Measurements from ENCODE around the gene SBF2. TPM values are rescaled to one million over a fixed set of nuclear protein-coding genes. Genes with fewer than 3 reads are reported as not detected.
"Not testable (repeated sequence)": the region's sequence is repeated elsewhere in the genome, so short reads cannot be mapped to it uniquely, and the experiment has no call there.

SBF2 gene
- total RNA-seq, 1 donor from 2014 or later, result 4.2 TPM

- peaks cover 38% of the 10 kb centered on the region for H3K27me3 Mint-ChIP-seq (ENCODE audit: low read depth)
- no peak overlapping the region for H3K27ac Mint-ChIP-seq
- no peaks in the 10 kb centered on the region for H3K36me3 Mint-ChIP-seq (ENCODE audit: low read depth)
- H3K9me3 Mint-ChIP-seq, result no peaks in the 10 kb centered on the region
- intact Hi-C loops (cut with micrococcal nuclease), result no loop called here
- H3K4me1 Mint-ChIP-seq (ENCODE audit: low read depth), result peaks cover 7% of the 10 kb centered on the region
- no peak overlapping the region for H3K4me3 Mint-ChIP-seq (ENCODE audit: low read depth)
- no peak for DNase-seq (ENCODE audit: low spot score)
These were observed 6.9 kb downstream of the SBF2 start for GRCh38 chr11:10287140-10287539.

- intact Hi-C loops (cut with micrococcal nuclease), result no loop called here
- H3K27me3 Mint-ChIP-seq (ENCODE audit: low read depth), result peaks cover 25% of the 10 kb centered on the region
- no peaks in the 10 kb centered on the region for H3K36me3 Mint-ChIP-seq (ENCODE audit: low read depth)
- H3K4me3 Mint-ChIP-seq (ENCODE audit: low read depth), result no peak overlapping the region
- H3K9me3 Mint-ChIP-seq, result no peaks in the 10 kb centered on the region
- no peak overlapping the region for H3K27ac Mint-ChIP-seq
- peaks cover 2% of the 10 kb centered on the region for H3K4me1 Mint-ChIP-seq (ENCODE audit: low read depth)
- no peak for DNase-seq (ENCODE audit: low spot score)
These were observed 8.7 kb downstream of the SBF2 start for GRCh38 chr11:10285148-10285802.

- intact Hi-C loops (cut with micrococcal nuclease), result no loop called here
- Mint-ChIP-seq H3K4me1 (ENCODE audit: low read depth) (peaks cover 2% of the 10 kb centered on the region), H3K27ac (no peak overlapping the region), H3K9me3 (no peaks in the 10 kb centered on the region), H3K27me3 (ENCODE audit: low read depth) (peaks cover 23% of the 10 kb centered on the region), H3K36me3 (ENCODE audit: low read depth) (no peaks in the 10 kb centered on the region), H3K4me3 (ENCODE audit: low read depth) (no peak overlapping the region)
- DNase-seq (ENCODE audit: low spot score), result no peak
These were observed 10.0 kb downstream of the SBF2 start for GRCh38 chr11:10283991-10284390.

GRCh38 chr11:10282117-10282516 is 11.9 kb downstream of the SBF2 start:
- intact Hi-C loops (cut with micrococcal nuclease), result no loop called here
- DNase-seq (ENCODE audit: low spot score), result no peak
- Mint-ChIP-seq H3K36me3 (ENCODE audit: low read depth) (no peaks in the 10 kb centered on the region), H3K9me3 (no peaks in the 10 kb centered on the region), H3K4me1 (ENCODE audit: low read depth) (peaks cover 2% of the 10 kb centered on the region), H3K27me3 (ENCODE audit: low read depth) (peaks cover 17% of the 10 kb centered on the region), H3K4me3 (ENCODE audit: low read depth) (no peak overlapping the region), H3K27ac (no peak overlapping the region)

GRCh38 chr11:10275714-10276113 is 18.3 kb downstream of the SBF2 start:
- Mint-ChIP-seq H3K4me3 (ENCODE audit: low read depth) (no peak overlapping the region), H3K27ac (no peak overlapping the region), H3K9me3 (no peaks in the 10 kb centered on the region), H3K4me1 (ENCODE audit: low read depth) (no peaks in the 10 kb centered on the region), H3K27me3 (ENCODE audit: low read depth) (peaks cover 17% of the 10 kb centered on the region), H3K36me3 (ENCODE audit: low read depth) (no peaks in the 10 kb centered on the region)
- no peak for DNase-seq (ENCODE audit: low spot score)
- intact Hi-C loops (cut with micrococcal nuclease), result no loop called here

GRCh38 chr11:10274726-10275125 is 19.3 kb downstream of the SBF2 start:
- no peaks in the 10 kb centered on the region for H3K9me3 Mint-ChIP-seq
- no peaks in the 10 kb centered on the region for H3K4me1 Mint-ChIP-seq (ENCODE audit: low read depth)
- DNase-seq (ENCODE audit: low spot score), result no peak
- H3K4me3 Mint-ChIP-seq (ENCODE audit: low read depth), result no peak overlapping the region
- H3K27me3 Mint-ChIP-seq (ENCODE audit: low read depth), result peaks cover 12% of the 10 kb centered on the region
- H3K36me3 Mint-ChIP-seq (ENCODE audit: low read depth), result no peaks in the 10 kb centered on the region
- intact Hi-C loops (cut with micrococcal nuclease), result no loop called here
- H3K27ac Mint-ChIP-seq, result no peak overlapping the region

- H3K4me1 Mint-ChIP-seq (ENCODE audit: low read depth), result no peaks in the 10 kb centered on the region
- H3K4me3 Mint-ChIP-seq (ENCODE audit: low read depth), result no peak overlapping the region
- no peak overlapping the region for H3K27ac Mint-ChIP-seq
- peaks cover 12% of the 10 kb centered on the region for H3K27me3 Mint-ChIP-seq (ENCODE audit: low read depth)
- no peaks in the 10 kb centered on the region for H3K36me3 Mint-ChIP-seq (ENCODE audit: low read depth)
- no peaks in the 10 kb centered on the region for H3K9me3 Mint-ChIP-seq
- DNase-seq (ENCODE audit: low spot score), result no peak
- intact Hi-C loops (cut with micrococcal nuclease), result no loop called here
These were observed 20.3 kb downstream of the SBF2 start for GRCh38 chr11:10273738-10274137.

- no peaks in the 10 kb centered on the region for H3K4me1 Mint-ChIP-seq (ENCODE audit: low read depth)
- H3K9me3 Mint-ChIP-seq, result no peaks in the 10 kb centered on the region
- H3K36me3 Mint-ChIP-seq (ENCODE audit: low read depth), result no peaks in the 10 kb centered on the region
- H3K4me3 Mint-ChIP-seq (ENCODE audit: low read depth), result no peak overlapping the region
- intact Hi-C loops (cut with micrococcal nuclease), result no loop called here
- no peak for DNase-seq (ENCODE audit: low spot score)
- H3K27ac Mint-ChIP-seq, result no peak overlapping the region
- peaks cover 16% of the 10 kb centered on the region for H3K27me3 Mint-ChIP-seq (ENCODE audit: low read depth)
These were observed 21.9 kb downstream of the SBF2 start for GRCh38 chr11:10272132-10272531.

GRCh38 chr11:10268746-10269488 is 25.1 kb downstream of the SBF2 start:
- intact Hi-C loops (cut with micrococcal nuclease), result no loop called here
- Mint-ChIP-seq H3K4me1 (ENCODE audit: low read depth) (no peaks in the 10 kb centered on the region), H3K4me3 (ENCODE audit: low read depth) (no peak overlapping the region), H3K27ac (no peak overlapping the region), H3K27me3 (ENCODE audit: low read depth) (peaks cover 7% of the 10 kb centered on the region), H3K36me3 (ENCODE audit: low read depth) (no peaks in the 10 kb centered on the region), H3K9me3 (no peaks in the 10 kb centered on the region)
- no peak for DNase-seq (ENCODE audit: low spot score)

GRCh38 chr11:10267821-10268220 is 26.2 kb downstream of the SBF2 start:
- Mint-ChIP-seq H3K4me1 (ENCODE audit: low read depth) (no peaks in the 10 kb centered on the region), H3K27ac (no peak overlapping the region), H3K27me3 (ENCODE audit: low read depth) (peaks cover 7% of the 10 kb centered on the region), H3K36me3 (ENCODE audit: low read depth) (no peaks in the 10 kb centered on the region), H3K9me3 (no peaks in the 10 kb centered on the region), H3K4me3 (ENCODE audit: low read depth) (no peak overlapping the region)
- intact Hi-C loops (cut with micrococcal nuclease), result no loop called here
- DNase-seq (ENCODE audit: low spot score), result no peak

- Mint-ChIP-seq H3K4me1 (ENCODE audit: low read depth) (no peaks in the 10 kb centered on the region), H3K27me3 (ENCODE audit: low read depth) (peaks cover 7% of the 10 kb centered on the region), H3K36me3 (ENCODE audit: low read depth) (no peaks in the 10 kb centered on the region), H3K9me3 (no peaks in the 10 kb centered on the region), H3K27ac (no peak overlapping the region), H3K4me3 (ENCODE audit: low read depth) (no peak overlapping the region)
- no peak for DNase-seq (ENCODE audit: low spot score)
- intact Hi-C loops (cut with micrococcal nuclease), result no loop called here
These were observed 28.1 kb downstream of the SBF2 start for GRCh38 chr11:10265936-10266335.

- H3K4me3 Mint-ChIP-seq (ENCODE audit: low read depth); DNase-seq (ENCODE audit: low spot score); H3K36me3 Mint-ChIP-seq (ENCODE audit: low read depth); H3K27me3 Mint-ChIP-seq (ENCODE audit: low read depth); H3K27ac Mint-ChIP-seq; H3K9me3 Mint-ChIP-seq; intact Hi-C loops (cut with micrococcal nuclease); H3K4me1 Mint-ChIP-seq (ENCODE audit: low read depth): not testable (repeated sequence)
These were observed 29.3 kb downstream of the SBF2 start for GRCh38 chr11:10264716-10265115.

- Mint-ChIP-seq H3K36me3 (ENCODE audit: low read depth) (no peaks in the 10 kb centered on the region), H3K27me3 (ENCODE audit: low read depth) (peaks cover 7% of the 10 kb centered on the region), H3K4me1 (ENCODE audit: low read depth) (no peaks in the 10 kb centered on the region), H3K9me3 (no peaks in the 10 kb centered on the region), H3K4me3 (ENCODE audit: low read depth) (no peak overlapping the region), H3K27ac (no peak overlapping the region)
- intact Hi-C loops (cut with micrococcal nuclease), result no loop called here
- DNase-seq (ENCODE audit: low spot score), result no peak
These were observed 30.1 kb downstream of the SBF2 start for GRCh38 chr11:10263929-10264328.

Measured in activated T-helper 2 cell treated with anti-CD3 and anti-CD28 coated beads, Interferon-gamma antibody, Interleukin-2, Interleukin-4, amounts not matched to agents 10 μg/mL and 5 μg/mL and 100 μg/mL, durations not matched to agents 14 hours and 24 hours and 36 hours (primary cell).